Cerebellar nuclear complex (tissue), 1 donor: ENCODE measurements around the gene SLC25A52.
"Not testable (repeated sequence)": the region's sequence is repeated elsewhere in the genome, so short reads cannot be mapped to it uniquely, and the experiment has no call there.

Experiments used
- DNase-seq, 2 experiments: peaks; one replicate each; lab custom pipeline; 2025; lab: John Stamatoyannopoulos, UW

SLC25A52 gene

GRCh38 chr18:31760695-31761094 is at the start of gene SLC25A52:
SLC25A52 (minus strand) TSS chr18:31760880; CDS start chr18:31760661, 219 bp downstream.
- no peak for DNase-seq

GRCh38 chr18:31809049-31809448 is 48.4 kb upstream of the SLC25A52 start:
- DNase-seq, result not testable (repeated sequence)

GRCh38 chr18:31801078-31801477 is 40.4 kb upstream of the SLC25A52 start:
- DNase-seq, result no peak

- not testable (repeated sequence) for DNase-seq
Measured at GRCh38 chr18:31799257-31799656, 38.6 kb upstream of the SLC25A52 start.

GRCh38 chr18:31798399-31798798 is 37.7 kb upstream of the SLC25A52 start:
- no peak for DNase-seq

- DNase-seq, result no peak
Measured at GRCh38 chr18:31795747-31796146, 35.1 kb upstream of the SLC25A52 start.

- DNase-seq, result no peak
Measured at GRCh38 chr18:31793531-31793930, 32.9 kb upstream of the SLC25A52 start.

- DNase-seq, result no peak
Measured at GRCh38 chr18:31792580-31792911, 31.9 kb upstream of the SLC25A52 start.

GRCh38 chr18:31791817-31792579 is 31.3 kb upstream of the SLC25A52 start:
- no peak for DNase-seq

GRCh38 chr18:31789409-31789808 is 28.7 kb upstream of the SLC25A52 start:
- DNase-seq, result no peak

- DNase-seq, result no peak
Measured at GRCh38 chr18:31783059-31783458, 22.4 kb upstream of the SLC25A52 start.

GRCh38 chr18:31778391-31778950 is 17.8 kb upstream of the SLC25A52 start:
- DNase-seq, result no peak

GRCh38 chr18:31776093-31776492 is 15.4 kb upstream of the SLC25A52 start:
- DNase-seq, result no peak

GRCh38 chr18:31774962-31775361 is 14.3 kb upstream of the SLC25A52 start:
- DNase-seq, result no peak

- DNase-seq, result no peak
Measured at GRCh38 chr18:31774477-31774785, 13.8 kb upstream of the SLC25A52 start.

- no peak for DNase-seq
Measured at GRCh38 chr18:31773774-31774476, 13.2 kb upstream of the SLC25A52 start.

GRCh38 chr18:31772699-31773098 is 12.0 kb upstream of the SLC25A52 start:
- DNase-seq, result no peak

- DNase-seq, result no peak
Measured at GRCh38 chr18:31750273-31750672, 10.4 kb downstream of the SLC25A52 start.

- no peak for DNase-seq
Measured at GRCh38 chr18:31746396-31746795, 14.3 kb downstream of the SLC25A52 start.

- no peak for DNase-seq
Measured at GRCh38 chr18:31744321-31745067, 16.2 kb downstream of the SLC25A52 start.

- DNase-seq, result not testable (repeated sequence)
Measured at GRCh38 chr18:31743600-31743999, 17.1 kb downstream of the SLC25A52 start.

GRCh38 chr18:31741097-31741735 is 19.5 kb downstream of the SLC25A52 start:
- no peak for DNase-seq
